ENCODE results near the gene C2orf68. TPM values are rescaled to one million over a fixed set of nuclear protein-coding genes. Genes with fewer than 3 reads are reported as not detected.

Gene C2orf68
- total and polyA plus RNA-seq, 2 of the 8 experiments (the other 6 are each of a cell fraction or from before 2014, with no cell fraction given): 46.3 to 49.4 TPM

GRCh38 chr2:85566265-85566664 lies 45.6 kb downstream of the C2orf68 start:
- no peak overlapping the region for H3K23ac ChIP-seq (ENCODE audit: insufficient read length)
- 90% methylated on average over 4 of the region's 4 CpGs; no CpG with 5 or more reads in 1 of the 2 experiments for WGBS, 2 experiments (ENCODE audit: extremely low coverage in 1 of 2, insufficient coverage in 1 of 2, insufficient read length in 1 of 2, insufficient replicate concordance in 2 of 2, low coverage in 1 of 2, low lambda C conversion rate in 2 of 2, missing lambda C conversion rate in 1 of 2)
- no peaks in the 10 kb centered on the region for H3K23me2 ChIP-seq (ENCODE audit: low read depth, low read length)
- H2AK5ac ChIP-seq (ENCODE audit: low read depth, low read length): no peak overlapping the region
- FAIRE-seq: no peak
- H2BK15ac ChIP-seq (ENCODE audit: low read length): no peak overlapping the region
- H3K18ac ChIP-seq (ENCODE audit: extremely low read depth, low read length): no peak overlapping the region
- no peak overlapping the region for H3K14ac ChIP-seq (ENCODE audit: insufficient read length)
- ChIA-PET CTCF (ENCODE audit: partially characterized antibody) (interaction anchor here (1.0 to 1.9 kb wide), 3 partner anchors 10 to 39 kb away, joined by 3 to 8 read pairs (median 4); no protein-coding TSS in a partner anchor), POLR2A (ENCODE audit: partially characterized antibody) (interaction anchor here (2.0 to 38.6 kb wide), 3 partner anchors 11 to 134 kb away, joined by 9 to 1889 read pairs (median 803); partner anchors contain the start of genes CAPG, MAT2A, SH2D6 and VAMP8)
- no peak overlapping the region for H3K4me2 ChIP-seq (ENCODE audit: insufficient read depth in 1 of 2, low read depth in 2 of 2, low read length in 2 of 2)
- no peak overlapping the region for H3K27ac ChIP-seq (ENCODE audit: low read depth, low read length)
- H2AFZ ChIP-seq (ENCODE audit: low read length): no peak overlapping the region
- peaks cover 0 to 2% of the 10 kb centered on the region in 2 experiments for H4K20me1 ChIP-seq (replicated peaks in 1 of 2; ENCODE audit: control insufficient read depth in 1 of 2, insufficient read depth in 2 of 2, low read length in 2 of 2)
- peaks cover 10 to 15% (median 12%) of the 10 kb centered on the region in 4 experiments for H3K27me3 ChIP-seq (replicated peaks in 1 of 4; ENCODE audit: control insufficient read depth in 3 of 4, extremely low read depth in 1 of 4, insufficient read depth in 3 of 4, low read length in 3 of 4)
- H3K4ac ChIP-seq (replicated peaks; ENCODE audit: insufficient read length, low read depth, low read length): no peak overlapping the region
- H4K91ac ChIP-seq (replicated peaks; ENCODE audit: insufficient read length, low read length): no peak overlapping the region
- H3K79me1 ChIP-seq (ENCODE audit: low read depth, low read length): no peaks in the 10 kb centered on the region
- TF ChIP-seq SUZ12 (IDR thresholded peaks at IDR 0.05; ENCODE audit: low read length) (no peak), SAP30 (IDR thresholded peaks at IDR 0.05; ENCODE audit: insufficient read depth, insufficient replicate concordance, low read length) (no peak), SIRT6 (IDR thresholded peaks at IDR 0.05; ENCODE audit: low read length) (no peak), BACH1 (IDR thresholded peaks at IDR 0.05; ENCODE audit: low read length) (no peak), MAFK (IDR thresholded peaks at IDR 0.05; ENCODE audit: low read depth, low read length) (no peak), RBBP5 (IDR thresholded peaks at IDR 0.05; ENCODE audit: borderline replicate concordance, low read depth, low read length) (no peak), RFX5 (IDR thresholded peaks at IDR 0.05; ENCODE audit: borderline replicate concordance, low read depth, low read length) (no peak)
- TF ChIP-seq, protein P1, sequence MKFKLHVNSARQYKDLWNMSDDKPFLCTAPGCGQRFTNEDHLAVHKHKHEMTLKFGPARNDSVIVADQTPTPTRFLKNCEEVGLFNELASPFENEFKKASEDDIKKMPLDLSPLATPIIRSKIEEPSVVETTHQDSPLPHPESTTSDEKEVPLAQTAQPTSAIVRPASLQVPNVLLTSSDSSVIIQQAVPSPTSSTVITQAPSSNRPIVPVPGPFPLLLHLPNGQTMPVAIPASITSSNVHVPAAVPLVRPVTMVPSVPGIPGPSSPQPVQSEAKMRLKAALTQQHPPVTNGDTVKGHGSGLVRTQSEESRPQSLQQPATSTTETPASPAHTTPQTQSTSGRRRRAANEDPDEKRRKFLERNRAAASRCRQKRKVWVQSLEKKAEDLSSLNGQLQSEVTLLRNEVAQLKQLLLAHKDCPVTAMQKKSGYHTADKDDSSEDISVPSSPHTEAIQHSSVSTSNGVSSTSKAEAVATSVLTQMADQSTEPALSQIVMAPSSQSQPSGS (IDR thresholded peaks at IDR 0.05; ENCODE audit: low read length): no peak
- no peak overlapping the region for H2BK12ac ChIP-seq (ENCODE audit: low read depth, low read length)
- no peaks in the 10 kb centered on the region for H3K4me1 ChIP-seq (replicated peaks in 1 of 4; ENCODE audit: control insufficient read depth in 3 of 4, insufficient read depth in 4 of 4, low read length in 3 of 4)
- no peak overlapping the region for H3K9ac ChIP-seq (replicated peaks in 1 of 4; ENCODE audit: extremely low read depth in 1 of 4, low read depth in 3 of 4, low read length in 3 of 4)
- H4K8ac ChIP-seq (ENCODE audit: extremely low read depth, insufficient read depth, low read length): no peak overlapping the region
- no peaks in the 10 kb centered on the region for H3K36me3 ChIP-seq (ENCODE audit: control insufficient read depth in 2 of 4, insufficient read depth in 4 of 4, low read length in 3 of 4)
- no peak overlapping the region for H3K56ac ChIP-seq (replicated peaks; ENCODE audit: insufficient read length, low read depth, low read length)
- no peak overlapping the region for H2BK5ac ChIP-seq (ENCODE audit: low read depth, low read length)
- H2BK120ac ChIP-seq (replicated peaks; ENCODE audit: low read depth, low read length): no peak overlapping the region
- H4K5ac ChIP-seq (ENCODE audit: insufficient read length, low read depth, low read length): no peak overlapping the region
- DNase-seq (ENCODE audit: low read depth in 1 of 2, low spot score in 2 of 2): no peak
- H3K79me2 ChIP-seq (ENCODE audit: control insufficient read depth in 1 of 2, insufficient read depth in 2 of 2, low read length in 2 of 2): no peaks in the 10 kb centered on the region
- no peak overlapping the region for H3K4me3 ChIP-seq (ENCODE audit: extremely low read depth in 1 of 4, insufficient read depth in 2 of 4, low read depth in 3 of 4, low read length in 4 of 4)
- H2BK20ac ChIP-seq (ENCODE audit: low read length): no peak overlapping the region
- no peaks in the 10 kb centered on the region for H3K9me3 ChIP-seq (ENCODE audit: insufficient read depth in 2 of 2, low read depth in 1 of 2, low read length in 1 of 2)
